ENCODE data around the gene PARD6B.

Gene PARD6B

GRCh38 chr20:50724112-50724725 is 7.2 kb upstream of the PARD6B start:
- DNase-seq (ENCODE audit: low read depth) = no peak

- peak; percentile 93 for DNase-seq (ENCODE audit: low read depth)
Measured at GRCh38 chr20:50724851-50725723, 6.3 kb upstream of the PARD6B start.

DNA sequence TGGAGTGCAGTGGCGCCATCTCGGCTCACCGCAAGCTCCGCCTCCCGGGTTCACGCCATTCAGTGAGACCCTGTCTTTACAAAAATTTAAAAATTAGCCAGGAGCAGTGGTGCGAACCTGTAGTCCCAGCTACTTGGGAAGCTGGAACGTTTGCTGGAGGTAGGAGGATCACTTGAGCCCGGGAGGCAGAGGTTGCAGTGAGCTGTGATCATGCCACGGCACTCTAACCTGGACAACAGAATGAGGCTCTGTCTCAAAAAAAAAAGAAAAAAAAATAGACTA is 5.7 kb upstream of the PARD6B start:
- DNase-seq (ENCODE audit: low read depth) = no peak

DNA sequence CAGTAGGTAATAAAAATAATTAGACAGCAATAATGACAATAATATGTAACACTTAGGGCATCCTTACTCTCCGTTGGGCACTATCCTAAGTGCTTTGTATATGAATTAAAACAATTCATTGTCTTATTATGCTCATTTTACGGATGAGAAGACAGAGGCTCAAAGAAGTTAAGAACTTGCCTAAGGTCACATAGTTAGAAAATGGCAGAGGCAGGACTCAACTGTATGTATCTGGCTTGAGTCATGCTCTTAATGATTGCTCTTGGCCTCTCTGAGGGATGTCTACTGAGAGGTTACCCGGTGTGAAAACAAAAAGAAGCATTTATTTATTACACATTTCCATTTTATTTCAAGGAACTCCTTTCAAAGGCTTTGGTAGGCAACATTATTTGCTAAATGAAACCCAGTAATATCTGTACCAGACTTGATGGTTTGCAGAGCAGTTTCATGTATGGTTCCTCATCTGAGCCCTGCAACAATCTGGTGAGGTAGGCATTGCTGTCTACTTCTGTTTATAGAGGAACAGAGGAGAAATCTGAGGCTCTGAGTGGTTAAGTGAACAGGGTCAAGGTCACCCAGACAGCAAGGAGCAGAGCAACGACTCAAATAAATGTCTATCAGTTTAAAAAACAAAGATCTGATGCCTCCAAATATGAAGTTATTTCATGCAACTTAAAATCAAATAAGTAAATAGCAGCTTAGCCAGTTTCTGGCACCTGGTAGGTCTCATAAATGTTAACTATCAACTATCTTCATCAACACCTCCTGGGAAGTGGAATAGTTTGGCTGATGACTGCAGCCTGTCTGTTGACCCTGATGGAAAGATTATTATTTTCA is 4.2 kb upstream of the PARD6B start:
- no peak for DNase-seq (ENCODE audit: low read depth)

DNA sequence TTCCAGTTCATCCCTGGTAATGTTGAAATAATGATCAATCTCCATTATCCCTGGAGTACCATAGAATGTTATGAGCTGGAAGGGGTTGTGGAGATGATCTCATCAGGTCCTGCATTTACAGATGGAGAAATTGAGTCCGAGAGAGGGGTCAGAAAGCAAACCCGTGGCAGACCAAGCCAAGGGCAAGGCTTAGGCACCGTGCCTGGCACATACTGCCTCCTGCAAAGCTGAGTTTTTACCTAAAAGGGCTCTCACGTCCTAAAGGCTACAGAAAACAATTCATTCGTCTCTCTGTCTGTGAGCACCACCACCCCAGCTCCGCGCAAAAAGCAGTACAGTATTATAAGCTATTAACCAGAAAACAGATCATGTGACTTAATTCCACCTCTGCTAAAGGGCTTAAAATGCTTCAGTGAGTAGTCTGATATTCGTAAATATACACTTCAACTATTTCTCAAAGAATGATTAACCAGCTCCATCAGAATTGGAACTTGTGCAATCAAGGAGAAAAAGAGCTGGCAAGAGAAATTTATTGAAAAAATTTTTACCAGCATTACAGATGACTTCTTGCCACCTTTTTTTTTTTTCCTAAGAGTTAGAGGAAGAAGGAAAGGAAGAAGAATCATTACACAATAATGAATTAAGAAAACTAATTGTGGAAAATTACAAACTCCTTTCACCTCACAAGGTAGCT is 3.4 kb upstream of the PARD6B start:
- DNase-seq (ENCODE audit: low read depth) = no peak

GRCh38 chr20:50728486-50728980 is 2.8 kb upstream of the PARD6B start:
- no peak for DNase-seq (ENCODE audit: low read depth)

DNA sequence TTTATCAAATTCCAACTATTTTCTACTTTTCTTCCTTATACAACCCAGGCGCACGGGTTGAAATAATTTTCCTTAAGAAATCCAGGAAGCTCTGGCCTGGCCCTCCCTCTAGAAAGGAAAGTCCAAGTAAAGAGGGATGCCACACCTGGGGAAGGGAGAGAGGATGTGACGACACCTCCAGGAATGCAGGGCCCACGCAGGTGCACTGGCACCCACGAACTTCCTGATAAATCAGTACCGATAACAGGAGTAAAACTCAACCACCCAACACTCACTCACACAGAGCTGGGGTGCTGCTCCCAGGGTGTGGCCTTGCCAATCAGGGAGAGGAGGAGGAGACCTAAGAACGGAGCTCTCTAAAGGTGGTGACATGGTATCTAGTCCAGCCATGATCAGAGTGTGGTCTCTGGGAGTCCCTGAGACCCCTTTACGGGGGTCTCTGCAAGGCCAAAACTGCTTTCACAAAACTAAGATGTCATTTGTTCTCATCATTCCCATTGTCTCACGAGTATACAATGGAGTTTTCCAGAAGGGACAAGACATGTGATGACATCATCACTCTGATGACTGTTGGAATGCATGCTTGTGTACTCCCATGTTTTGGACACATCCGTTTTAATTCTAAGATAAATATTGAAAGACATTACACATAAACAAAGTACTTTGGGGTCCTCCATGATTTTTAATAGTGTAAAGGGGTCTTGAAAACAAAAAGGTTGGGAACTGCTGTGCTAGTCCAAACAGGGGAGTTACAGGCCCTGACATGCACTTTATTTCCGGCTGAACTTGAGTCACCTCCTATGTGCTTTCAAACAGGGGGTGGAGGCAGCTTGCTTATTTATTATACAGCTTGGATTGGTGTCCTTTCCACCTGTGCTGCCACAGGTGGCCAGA is 2.2 kb upstream of the PARD6B start:
- no peak for DNase-seq (ENCODE audit: low read depth)

- DNase-seq (ENCODE audit: low read depth) = no peak
Measured at GRCh38 chr20:50729901-50730764, 1.2 kb upstream of the PARD6B start.

- DNase-seq (ENCODE audit: low read depth) = no peak
Measured at GRCh38 chr20:50730765-50731054, 670 bp upstream of the PARD6B start.

DNA sequence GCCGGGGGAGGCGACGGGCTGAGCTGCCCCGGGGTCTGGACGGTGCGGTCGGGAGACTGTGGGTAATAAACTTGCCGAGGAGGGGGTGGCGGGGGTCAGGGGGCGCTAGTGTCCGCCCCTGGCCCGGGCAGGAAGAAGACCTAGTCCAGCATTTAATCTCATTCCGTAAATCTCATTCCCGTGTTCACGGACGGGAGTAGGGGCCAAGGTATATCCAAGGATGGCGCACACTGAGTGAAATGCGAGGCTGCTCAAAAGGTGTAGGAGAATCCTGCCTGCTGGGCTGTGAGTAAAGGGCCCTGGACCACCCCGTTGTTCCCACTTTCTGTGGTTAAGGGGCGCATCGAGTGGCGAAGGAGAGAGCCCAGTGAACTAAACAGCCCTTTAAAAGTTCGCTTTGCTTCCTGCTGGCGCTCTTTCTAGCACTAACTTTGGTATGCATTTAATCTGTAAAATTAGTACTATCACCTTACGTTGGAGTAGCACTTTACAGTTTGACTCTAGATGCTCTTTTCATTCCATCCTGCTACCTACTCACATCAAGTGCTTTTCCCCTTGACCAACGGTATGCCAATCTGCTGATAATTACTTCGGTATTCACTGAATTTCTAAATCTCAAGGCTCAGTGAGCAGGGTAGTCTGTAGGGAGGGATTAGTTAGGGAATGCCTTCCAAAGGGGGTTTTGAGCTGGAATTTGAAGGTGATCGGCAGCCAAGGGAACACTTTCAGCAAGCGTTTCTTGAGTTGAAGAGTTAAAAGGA is 730 bp downstream of the PARD6B start:
- DNase-seq (ENCODE audit: low read depth) = no peak

GRCh38 chr20:50733644-50734349 is 2.4 kb downstream of the PARD6B start:
- DNase-seq (ENCODE audit: low read depth) = no peak

DNA sequence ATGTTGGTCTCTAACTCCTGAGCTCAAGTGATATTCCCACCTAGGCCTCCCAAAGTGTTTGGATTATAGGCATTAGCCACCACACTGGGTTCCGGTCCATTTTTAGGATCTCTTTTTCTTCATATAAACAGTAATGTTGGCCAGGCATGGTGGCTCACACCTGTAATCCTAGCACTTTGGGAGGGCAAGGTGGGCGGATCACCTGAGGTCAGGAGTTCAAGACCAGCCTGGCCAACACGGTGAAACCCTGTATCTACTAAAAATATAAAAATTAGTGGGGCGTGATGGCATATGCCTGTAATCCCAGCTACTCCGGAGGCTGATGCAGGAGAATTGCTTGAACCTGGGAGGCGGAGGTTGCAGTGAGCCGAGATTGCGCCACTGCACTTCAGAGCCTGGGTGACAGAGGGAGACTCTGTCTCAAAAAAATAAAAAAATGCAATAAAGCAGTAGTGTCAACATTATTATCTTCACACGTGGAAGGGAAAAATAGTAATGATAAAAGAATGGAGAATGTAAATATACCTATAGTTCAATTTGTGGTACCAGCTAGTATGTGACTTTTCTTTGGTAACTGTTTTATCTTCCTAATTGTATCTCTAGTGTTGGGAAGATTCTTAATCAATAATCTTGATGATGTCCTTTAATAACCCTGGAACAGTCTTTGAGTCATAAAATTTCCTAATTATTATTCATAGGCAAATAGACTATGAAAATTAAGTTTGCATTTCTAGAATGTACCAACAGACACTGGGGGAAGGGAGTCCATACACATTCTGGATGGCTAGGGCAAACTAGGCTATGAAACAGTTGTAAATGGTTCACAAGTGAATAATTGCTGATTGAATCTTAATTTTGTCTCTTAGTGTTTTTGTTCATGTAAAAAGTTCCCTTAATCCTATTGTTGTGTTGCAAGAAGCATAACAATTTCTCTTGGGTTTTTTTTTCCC is 3.6 kb downstream of the PARD6B start:
- no peak for DNase-seq (ENCODE audit: low read depth)

DNA sequence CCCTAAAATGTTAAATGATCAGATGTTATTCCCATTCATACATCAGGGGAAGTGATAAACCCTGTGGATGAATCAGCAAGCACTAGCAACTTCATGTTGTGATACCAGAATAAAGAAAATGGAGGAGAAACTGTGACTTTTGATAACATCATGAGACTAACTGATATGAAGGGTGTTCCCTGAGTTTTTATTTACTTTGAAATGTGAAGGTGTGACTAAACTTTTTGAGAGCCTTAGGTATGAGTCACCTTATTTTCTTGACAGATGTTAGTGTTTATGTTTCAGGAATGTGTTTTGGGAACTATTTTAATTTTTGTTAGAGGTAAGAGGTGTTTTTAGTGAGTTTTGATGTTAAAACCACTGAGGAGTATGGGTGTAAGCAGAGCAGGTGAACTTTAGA is 4.4 kb downstream of the PARD6B start:
- no peak for DNase-seq (ENCODE audit: low read depth)

- DNase-seq (ENCODE audit: low read depth) = no peak
Measured at GRCh38 chr20:50737352-50737751, 6.0 kb downstream of the PARD6B start.

GRCh38 chr20:50743087-50743486 is 11.7 kb downstream of the PARD6B start:
- no peak for DNase-seq (ENCODE audit: low read depth)

DNA sequence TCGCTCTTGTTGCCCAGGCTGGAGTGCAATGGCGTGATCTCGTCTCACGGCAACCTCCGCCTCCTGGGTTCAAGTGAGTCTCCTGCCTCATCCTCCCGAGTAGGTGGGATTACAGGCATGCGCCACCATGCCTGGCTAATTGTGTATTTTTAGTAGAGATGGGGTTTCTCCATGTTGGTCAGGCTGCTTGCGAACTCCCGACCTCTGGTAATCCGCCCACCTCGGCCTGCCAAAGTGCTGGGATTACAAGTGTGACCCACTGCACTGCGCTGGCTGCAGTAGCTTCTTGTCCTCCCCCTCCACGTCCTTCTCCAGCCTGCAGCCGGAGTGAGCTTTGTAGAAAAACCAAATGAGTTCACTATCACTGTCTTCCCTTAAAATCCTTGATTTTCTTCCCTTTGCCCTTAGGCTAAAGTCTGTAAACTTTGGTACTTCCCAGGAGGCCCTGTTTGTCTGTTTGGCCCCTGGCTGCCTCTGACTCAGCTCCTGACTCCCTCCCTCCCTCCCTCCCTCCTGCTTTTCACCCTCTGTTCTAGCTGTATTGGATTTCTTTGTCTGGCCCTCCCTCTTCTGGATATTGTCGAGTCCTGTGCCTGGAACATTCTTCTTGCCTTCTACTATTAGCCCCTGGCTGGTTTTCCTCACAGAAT is 12.9 kb downstream of the PARD6B start:
- peak; percentile 89 for DNase-seq (ENCODE audit: low read depth)

- DNase-seq (ENCODE audit: low read depth) = no peak
Measured at GRCh38 chr20:50745634-50746137, 14.3 kb downstream of the PARD6B start.

All from stromal cell of bone marrow (primary cell).